ENCODE measurements around the gene BCAS3.
A peak's percentile ranks its signal among the peaks of the same experiment; 100 is the strongest.

Gene BCAS3

DNA sequence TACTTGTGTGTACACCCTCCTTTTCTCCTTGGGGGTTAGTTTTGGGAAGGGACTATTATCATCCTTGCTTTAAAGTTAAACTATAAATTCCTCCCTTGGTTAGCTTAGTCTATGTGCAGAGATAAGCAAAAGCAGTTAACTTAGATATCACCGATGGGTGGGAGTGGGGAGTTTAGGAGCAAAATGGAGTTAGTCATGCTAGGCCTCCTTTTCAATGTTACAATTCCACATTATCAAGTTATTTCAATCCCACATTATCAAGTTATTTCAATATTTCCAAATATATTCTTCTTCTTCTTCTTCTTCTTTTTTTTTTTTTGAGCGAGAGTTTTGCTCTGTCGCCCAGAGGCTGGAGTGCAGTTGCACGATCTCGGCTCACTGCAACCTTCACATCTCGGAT is 1.7 kb upstream of the BCAS3 start:
- DNase-seq (ENCODE audit: low spot score) = no peak

DNA sequence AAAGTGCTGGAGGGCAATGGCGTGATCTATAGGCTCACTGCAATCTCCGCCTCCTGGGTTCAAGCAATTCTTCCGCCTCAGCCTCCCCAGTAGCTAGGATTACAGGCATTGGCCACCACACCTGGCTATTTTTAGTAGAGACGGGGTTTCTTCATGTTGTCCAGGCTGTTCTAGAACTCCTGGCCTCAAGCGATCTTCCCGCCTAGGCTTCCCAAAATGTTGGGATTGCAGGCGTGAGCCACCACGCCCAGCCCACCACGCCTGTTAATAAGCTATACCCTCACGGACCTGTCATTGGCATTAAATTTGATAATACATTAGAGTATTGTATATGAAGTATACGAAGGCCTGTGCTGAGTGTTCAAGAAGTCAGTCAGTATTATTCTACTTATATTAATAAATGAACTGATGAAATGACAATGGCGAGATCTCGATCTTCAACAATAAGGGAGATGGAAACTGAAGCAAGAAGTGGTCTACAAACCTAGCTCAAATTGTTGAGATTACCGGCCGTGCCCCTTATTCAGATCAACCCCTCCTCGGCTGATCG is 818 bp upstream of the BCAS3 start:
- DNase-seq (ENCODE audit: low spot score) = no peak

DNA sequence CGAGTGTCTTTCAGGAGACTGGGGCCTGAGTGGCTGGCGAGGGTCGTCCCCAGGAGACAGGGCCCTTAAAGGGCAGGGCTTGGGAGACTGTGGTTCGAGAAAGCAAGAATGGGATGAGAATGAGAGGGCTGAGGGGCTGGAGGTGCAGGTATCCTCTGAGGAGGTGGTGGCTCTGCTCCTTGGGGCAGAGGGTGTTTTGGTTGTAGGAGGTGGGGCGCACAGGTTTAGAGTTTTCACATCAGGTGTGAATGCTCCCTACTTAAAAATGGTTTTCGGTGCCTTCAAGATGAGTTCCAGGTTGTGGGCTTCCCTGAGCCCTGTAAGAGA is 430 bp downstream of the BCAS3 start:
- DNase-seq (ENCODE audit: low spot score) = no peak

DNA sequence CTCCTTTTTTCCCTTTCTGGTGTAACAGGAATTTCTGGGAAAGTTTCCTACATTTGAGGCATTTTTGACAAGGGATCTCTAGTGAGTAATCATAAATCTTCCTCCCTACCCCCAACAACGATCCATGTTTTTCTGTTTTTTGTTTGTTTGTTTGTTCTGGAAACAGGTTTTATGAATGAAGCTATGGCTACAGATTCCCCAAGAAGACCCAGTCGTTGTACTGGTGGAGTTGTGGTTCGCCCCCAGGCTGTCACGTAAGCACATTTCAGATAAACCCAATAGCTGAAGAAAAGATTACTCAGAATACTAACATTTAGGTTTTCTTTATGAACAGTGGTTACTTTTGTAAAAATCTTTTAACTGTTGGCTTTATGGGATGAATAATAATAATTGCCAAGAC is 1.6 kb downstream of the BCAS3 start:
- DNase-seq (ENCODE audit: low spot score) = peak; percentile 8

DNA sequence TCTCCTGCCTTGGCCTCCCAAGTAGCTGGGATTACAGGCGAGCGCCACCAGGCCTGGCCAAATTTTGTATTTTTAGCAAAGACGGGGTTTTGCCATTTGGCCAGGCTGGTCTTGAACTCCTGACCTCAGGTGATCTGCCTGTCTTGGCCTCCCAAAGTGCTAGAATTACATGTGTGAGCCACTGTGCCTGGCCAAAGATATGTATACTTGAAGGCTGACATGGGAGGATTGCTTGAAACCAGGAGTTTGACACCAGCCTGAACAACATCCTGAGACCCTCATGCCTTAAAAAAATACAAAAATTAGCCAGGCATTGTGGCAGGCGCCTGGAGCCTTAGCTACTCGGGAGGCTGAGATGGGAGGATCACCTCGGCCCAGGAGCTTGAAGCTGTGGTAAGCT is 3.1 kb downstream of the BCAS3 start:
- DNase-seq (ENCODE audit: low spot score) = no peak

DNA sequence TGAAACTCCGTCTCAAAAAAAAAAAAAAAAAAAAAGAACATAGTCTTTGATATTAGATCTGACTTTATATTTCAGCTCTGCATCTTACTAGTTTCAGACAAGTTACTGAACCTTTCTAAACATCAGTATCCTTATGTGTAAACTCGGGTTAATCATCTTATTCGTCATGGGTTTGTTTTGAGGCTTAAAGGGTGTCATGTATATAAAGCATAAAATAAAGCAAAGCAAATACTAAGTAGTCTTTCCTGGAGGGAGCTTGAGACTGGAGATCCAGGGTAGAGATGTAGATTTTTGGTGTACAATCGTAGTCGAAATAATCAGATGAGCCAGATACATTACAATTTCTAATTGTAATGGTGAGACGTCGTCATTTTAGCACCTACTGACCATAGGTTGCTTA is 7.8 kb downstream of the BCAS3 start:
- DNase-seq (ENCODE audit: low spot score) = no peak

DNA sequence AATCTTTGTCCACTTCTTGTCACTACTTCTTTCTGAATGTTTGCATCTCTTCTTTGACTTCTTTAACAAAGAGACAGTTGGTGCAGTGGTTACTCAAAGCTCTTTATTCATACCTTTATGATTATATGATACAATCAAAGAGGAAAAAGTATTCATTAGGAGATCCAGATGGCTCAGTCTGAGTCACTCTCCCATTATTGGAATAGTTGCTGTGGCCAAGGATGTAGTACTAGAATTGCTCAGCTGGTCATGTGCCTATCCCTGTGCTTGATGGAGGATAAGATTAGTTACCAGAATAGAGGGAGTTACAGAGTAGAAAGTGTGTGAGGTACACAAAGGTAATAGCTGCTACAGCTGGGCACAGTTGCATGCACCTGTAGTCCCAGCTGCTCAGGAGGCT is 18.3 kb downstream of the BCAS3 start:
- DNase-seq (ENCODE audit: low spot score) = no peak

DNA sequence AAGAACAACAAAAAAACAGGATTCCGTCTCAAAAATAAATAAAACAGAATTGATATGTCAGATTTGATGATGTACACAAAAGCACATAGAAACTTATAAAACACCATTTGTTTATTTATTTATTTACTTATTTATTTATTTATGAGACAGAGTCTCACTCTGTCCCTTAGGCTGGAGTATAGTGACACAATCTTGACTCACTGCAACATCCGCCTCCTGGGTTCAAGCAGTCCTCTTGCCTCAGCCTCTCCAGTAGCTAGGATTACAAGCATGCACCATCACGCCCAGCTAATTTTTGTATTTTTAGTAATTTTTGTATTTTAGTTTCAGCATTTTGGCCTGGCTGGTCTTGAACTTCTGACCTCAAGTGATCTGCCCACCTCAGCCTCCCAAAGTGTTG is 21.4 kb downstream of the BCAS3 start:
- DNase-seq (ENCODE audit: low spot score) = no peak

DNA sequence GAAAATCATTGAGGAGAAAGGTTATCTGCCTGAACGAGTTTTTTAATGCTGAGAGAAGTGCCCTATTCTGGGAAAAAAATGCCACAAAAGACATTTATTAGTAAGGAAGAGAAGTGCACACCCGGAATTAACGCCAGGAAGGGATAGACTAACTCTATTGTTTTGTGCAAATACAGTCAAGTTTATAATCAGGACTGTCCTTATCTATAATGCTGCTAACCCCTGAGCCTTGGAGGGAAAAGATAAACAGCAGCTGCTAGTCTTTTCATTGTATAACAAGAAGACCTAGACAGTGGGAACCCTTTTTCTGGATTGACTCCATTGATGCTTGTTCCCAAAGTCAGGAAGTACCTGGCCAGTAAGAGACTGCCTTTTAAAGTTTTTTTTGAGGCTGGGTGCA is 26.5 kb downstream of the BCAS3 start:
- no peak for DNase-seq (ENCODE audit: low spot score)

DNA sequence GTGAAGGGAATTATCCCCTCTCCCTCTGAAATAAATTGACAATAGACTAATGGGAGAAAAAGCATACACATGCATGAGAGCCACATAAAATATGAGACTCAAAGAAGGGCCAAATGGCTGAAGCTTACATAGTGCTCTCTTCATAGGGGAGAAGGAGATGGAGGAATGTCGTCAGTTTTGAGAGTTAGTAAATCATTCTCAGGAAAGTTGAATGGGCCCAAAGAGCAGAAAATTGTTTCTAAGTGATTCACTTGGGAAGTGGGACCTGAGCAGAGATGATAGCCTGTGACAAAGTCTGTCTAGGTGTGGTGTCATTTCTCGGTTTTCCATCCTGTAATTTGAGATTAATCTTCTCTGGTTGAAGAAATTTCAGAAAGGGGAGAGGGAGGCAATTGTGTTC is 35.0 kb downstream of the BCAS3 start:
- DNase-seq (ENCODE audit: low spot score) = no peak

DNA sequence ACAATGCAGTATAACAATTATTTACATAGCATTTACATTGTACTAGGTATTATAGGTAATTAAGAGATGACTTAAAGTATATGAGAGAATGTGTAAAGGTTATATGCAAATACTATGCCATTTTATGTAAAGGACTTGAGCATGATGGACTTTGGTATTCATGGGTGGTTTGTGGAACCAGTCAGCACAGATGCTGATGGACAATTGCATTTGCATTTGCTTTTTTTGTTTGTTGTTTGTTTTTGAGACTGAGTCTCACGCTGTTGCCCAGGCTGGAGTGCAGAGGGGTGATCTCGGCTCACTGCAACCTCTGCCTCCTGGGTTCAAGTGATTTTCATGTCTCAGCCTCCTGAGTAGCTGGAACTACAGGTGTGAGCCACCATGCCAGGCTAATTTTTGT is 36.0 kb downstream of the BCAS3 start:
- DNase-seq (ENCODE audit: low spot score) = no peak

DNA sequence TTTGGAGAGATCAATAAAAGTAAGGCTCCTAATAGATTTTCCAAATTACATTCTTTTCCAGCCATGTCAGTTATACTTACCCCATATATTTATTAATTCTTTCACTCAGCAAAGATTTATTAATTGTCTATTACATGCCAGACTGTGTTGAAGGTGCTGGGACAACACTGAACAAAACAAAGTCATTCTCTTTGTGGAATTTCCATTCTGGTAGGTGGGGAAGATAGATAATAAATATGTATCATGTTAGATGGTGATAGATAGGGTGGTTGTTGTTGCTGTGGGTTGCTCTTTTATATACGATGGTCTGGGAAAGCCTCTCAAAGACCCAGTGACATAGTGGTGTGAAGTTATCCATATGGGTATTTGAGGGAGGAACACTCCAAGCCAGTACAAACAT is 39.1 kb downstream of the BCAS3 start:
- DNase-seq (ENCODE audit: low spot score) = no peak

DNA sequence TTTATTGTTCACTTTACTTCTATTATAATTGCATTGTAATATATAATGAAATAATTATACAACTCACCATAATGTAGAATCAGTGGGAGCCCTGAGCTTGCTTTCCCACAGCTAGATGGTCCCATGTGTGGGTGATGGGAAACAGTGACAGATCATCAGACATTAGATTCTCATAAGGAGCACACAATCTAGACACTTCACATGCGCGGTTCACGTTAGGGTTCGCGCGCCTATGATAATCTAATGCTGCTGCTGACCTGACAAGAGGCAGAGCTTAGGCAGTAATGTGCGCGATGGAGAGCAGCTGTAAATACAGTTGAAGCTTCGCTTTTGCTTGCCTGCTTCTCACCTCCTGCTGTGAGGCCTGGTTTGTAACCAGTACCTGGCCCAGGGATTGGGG is 40.2 kb downstream of the BCAS3 start:
- DNase-seq (ENCODE audit: low spot score) = no peak

DNA sequence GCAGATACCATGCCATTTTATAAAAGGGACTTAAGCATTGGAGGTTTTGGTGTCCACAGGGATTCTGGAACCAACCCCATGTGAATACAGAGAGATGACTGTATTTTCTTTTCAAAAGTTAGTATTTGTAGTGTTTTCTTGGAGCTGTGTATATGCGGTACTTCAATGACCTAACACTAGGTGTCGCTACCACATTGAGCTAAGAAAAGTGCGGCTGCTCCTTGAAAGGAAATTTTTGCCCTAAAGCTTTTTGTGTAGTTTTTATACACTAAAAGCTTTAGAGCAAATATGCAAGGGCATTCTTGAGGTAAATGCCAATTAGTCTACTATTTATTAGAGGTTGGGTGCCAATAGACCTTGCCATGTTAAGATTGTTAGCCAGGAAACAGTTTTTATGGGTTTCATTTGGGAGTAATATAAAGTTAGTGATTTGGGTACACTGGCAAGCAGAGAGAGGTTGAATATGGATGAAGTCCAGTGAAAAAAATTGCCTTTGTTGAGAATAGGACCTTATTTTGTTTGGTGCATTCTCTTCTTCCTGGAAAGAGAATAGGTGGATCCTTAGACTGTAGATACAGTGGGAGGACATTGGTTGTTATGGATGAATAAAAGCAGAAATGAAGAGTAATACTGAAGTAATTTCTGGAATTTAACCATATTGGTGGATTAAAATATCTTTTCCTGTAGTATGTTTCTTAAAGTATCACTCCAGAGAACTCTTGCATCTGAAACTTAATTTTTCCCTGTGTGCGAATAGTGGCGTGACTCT is 43.3 kb downstream of the BCAS3 start:
- DNase-seq (ENCODE audit: low spot score) = peak; percentile 56

DNA sequence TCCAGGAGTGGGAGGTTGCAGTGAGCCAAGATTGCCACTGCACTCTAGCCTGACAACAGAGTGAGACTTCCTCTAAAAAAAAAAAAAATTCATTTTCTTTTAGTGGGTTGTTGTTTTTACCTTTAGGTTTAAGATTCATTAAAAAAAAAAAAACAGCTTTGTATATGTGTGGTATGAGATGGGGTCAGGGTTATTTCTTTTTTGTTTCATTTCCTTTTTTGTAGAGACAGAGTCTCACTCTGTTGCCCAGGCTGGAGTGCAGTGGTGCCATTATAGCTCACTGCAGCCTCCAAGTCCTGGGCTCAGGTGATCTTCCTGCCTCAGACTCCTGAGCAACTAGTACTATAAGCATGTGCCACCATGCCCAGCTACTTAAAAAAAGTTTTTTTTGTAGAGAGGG is 47.0 kb downstream of the BCAS3 start:
- no peak for DNase-seq (ENCODE audit: low spot score)

DNA sequence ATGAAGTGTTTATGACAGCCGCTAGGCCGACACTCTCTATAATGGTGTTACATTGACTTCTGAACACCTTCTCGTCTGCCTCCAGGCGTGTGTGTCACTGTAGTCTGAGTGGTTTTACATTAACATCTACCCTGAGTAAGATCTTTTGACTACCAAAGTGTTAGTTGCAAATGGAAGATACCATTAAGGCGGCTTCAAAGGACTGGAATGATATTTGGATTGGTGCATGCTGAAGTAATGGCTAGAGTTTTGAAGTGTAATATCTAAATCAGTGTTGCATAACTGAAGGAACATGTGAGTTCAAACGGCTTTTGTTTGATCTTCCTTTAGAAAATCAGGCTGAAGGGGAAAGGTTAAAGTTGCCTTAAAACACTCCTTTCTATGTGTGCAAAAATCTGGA is 52.2 kb downstream of the BCAS3 start:
- DNase-seq (ENCODE audit: low spot score) = no peak

DNA sequence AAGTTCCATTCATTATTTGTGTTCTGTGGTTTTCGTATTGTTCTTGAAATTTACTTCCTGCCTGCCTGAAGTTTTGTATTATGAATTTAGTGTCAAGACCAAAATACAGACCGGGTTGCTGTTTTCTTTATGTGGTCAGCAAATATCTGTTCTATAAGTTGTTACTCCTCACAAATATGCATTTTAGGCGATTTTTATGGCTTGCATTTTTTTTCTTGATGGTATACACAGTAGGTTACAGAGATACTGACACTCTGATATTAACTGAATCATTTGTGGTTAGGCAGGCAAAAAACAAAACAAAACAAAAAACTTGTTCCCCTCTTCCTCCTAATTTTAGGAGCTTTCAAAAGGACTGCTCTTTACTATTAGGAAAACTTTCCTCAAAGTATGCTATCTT is 52.6 kb downstream of the BCAS3 start:
- DNase-seq (ENCODE audit: low spot score) = no peak

DNA sequence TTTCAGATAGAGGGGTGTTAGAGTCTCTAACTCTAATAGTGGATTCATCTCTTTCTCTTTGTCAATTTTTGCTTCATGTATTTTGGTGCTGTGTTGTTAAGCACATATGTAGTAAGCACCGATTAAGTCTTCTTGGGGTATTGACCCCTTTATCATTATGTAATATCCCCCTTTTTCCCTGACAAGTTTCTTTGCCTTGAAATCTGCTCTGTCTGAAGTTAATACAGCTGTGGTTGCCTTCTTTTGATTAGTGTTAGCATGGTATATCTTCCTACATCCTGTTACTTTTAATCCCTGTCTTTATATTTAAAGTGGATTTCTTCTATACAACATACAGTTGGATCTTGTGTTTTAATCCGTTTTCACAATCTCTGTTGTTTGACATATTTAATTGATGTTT is 60.6 kb downstream of the BCAS3 start:
- DNase-seq (ENCODE audit: low spot score) = no peak

DNA sequence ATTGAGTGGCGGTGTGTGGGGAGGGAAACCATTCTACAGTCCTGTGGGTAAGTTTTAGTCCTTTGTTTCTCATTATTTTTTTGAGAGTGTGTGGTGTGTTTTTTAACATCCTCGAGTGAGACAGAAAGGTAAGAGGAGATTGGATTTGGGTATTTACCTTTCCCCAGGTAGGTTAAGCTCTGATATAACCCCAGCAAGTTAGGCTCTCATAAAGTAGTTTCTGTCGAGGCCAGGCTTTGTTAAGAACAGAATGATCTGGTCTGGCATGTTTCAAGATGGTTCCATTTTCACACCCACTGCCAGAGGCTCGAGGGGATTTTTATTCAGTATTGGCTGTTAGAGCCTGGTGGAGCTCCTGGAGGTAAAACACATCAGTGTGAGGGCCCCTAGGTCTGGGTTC is 62.9 kb downstream of the BCAS3 start:
- no peak for DNase-seq (ENCODE audit: low spot score)

DNA sequence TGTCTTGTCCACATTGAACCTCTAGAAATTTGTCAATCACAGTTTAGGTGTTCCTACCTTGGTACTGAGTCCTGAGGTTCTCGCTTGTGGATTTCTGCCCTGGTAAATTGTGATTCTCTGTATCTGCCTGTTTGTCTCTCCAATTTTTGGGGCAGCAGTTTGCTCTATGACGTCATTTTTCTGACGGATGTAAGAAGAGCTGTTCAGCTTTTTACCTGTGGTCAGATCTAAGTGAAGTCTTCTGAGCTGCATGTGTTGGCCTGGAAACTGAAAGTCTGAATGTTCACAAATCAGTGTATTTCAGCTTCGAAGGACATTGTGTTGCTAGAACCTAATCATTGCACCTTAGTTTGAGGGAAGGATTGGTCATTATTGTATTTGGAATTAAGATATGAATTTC is 63.4 kb downstream of the BCAS3 start:
- no peak for DNase-seq (ENCODE audit: low spot score)

DNA sequence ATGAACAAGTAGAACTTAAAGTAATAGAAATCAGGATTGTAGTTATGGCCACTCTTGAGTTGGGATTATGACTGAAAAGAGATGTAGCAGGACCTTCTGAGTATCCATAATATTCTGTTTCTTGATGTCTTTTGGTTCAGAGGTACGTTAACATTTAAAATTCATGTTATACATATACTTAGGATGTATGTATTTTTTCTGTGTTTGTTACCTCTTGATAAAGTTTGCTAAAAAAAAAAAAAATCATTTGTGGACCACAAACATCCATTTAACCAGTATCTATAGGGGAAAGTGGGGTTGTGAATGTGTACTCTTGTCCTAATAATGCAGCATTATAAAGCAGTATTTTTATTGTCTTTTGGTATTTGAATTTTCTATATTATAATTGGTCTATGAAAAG is 65.6 kb downstream of the BCAS3 start:
- no peak for DNase-seq (ENCODE audit: low spot score)

DNA sequence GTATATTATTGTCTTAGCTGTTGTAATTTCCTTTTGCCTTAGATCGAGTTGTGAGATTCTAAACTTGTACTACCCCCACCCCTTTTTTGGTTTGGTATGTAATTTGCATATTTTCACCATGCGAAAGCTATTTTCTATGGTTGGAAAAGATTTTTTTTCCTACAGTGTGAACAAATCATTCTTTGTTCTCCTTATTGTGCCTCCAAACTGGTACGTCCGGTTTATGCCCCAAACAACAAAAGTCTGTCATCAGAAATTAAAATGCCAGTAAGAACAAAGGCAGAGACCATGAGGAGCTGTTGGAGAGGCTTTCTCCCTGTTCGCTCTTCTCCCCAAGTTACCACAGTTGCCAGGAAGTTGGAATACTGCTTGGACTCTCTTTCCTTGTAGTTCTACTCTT is 66.1 kb downstream of the BCAS3 start:
- peak; percentile 79 for DNase-seq (ENCODE audit: low spot score)

DNA sequence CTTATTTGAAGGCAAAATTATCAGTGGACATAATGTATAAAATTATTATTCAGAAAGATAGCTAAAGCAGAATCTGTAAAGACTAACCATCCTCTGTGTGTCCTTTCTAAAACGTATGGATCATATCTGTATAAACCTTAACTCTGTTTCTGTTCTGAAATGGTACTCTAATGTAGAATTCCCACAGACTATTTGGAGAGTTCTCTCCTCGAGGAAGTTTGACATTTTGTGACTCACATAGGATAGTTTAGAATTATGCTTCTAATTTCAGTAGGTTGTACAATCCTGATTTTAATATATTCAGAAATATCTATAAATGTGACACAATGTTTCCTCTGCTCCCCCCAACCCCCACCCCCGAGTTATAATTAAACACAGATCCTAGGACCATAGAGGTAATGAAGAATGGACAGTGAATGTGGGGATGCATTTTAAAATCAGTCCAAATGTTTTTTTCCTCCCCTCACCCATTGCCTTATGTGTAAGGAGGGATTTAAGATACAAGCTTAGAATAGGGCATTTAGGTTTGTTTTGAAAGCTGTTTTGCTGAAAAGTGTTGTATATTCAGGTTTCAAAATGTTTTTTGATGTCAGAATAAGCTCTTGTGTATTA is 66.8 kb downstream of the BCAS3 start:
- DNase-seq (ENCODE audit: low spot score) = peak; percentile 28

DNA sequence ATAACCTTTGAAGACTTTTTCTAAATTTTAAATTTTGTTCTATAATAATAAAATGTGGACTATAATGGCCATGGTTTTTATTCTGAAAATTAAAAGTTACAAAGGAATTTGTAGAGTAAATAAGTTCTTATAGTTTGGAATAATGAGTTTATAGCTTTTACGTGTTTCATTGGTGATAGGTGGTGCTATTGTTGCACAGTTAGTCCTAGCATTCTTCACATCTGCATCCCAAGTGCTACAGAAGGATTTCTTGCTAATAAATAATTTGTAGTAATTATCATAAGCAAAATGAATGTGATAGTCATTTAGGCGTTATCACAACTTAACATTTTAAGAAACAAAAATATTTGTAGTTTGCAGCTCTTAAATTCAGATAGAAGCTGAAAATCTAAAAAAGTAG is 67.9 kb downstream of the BCAS3 start:
- DNase-seq (ENCODE audit: low spot score) = no peak

All from COLO829 (cell line).